Tibial artery (tissue), 4 donors: ENCODE data around the gene PTPN2.
A peak's percentile ranks its signal among the peaks of the same experiment; 100 is the strongest.

Source experiments
- DNase-seq, 2 donors: peaks; one replicate each; pipeline ENCODE4 v3.0.0-alpha.2; 2019
- H3K27ac ChIP-seq, 2 donors: fragments of 200-600 bp; sonication (generic) in 1 of 2; 1 replicate in 1 of 2; 2 replicates in 1 of 2; pipeline ENCODE4 v1.5.1; 2018 to 2019; ENCODE audit warnings: mild to moderate bottlenecking in 1 of 2
- H3K27me3 ChIP-seq, 2 donors: fragments of 200-600 bp; sonication (generic) in 1 of 2; one replicate each; pipeline versions ENCODE4 v1.5.1 to v1.6.0; 2016 to 2019
- H3K36me3 ChIP-seq, 3 donors: fragments of 200-600 bp; sonication (generic) in 2 of 3; one replicate each; pipeline ENCODE4 v1.5.1; 2016 to 2019; ENCODE audit warnings: mild to moderate bottlenecking in 2 of 3
- H3K4me1 ChIP-seq, 4 donors: fragments of 200-600 bp; sonication (generic) in 2 of 4; 1 replicate in 3 of 4; 2 replicates in 1 of 4; pipeline ENCODE4 v1.5.1; 2016 to 2019
- H3K4me3 ChIP-seq, 2 donors: fragments of 200-600 bp; sonication (generic) in 1 of 2; 1 replicate in 1 of 2; 2 replicates in 1 of 2; pipeline ENCODE4 v1.5.1; 2018 to 2019; ENCODE audit warnings: mild to moderate bottlenecking in 2 of 2
- H3K9me3 ChIP-seq, 3 donors: fragments of 200-600 bp; sonication (generic) in 1 of 3; one replicate each; pipeline ENCODE4 v1.5.1; 2016 to 2019
- CTCF ChIP-seq, 2 experiments: fragments of 200-600 bp in 1 of 2; fragments of 450-650 bp in 1 of 2; IDR thresholded peaks; one replicate each; pipeline ENCODE4 v1.5.1; 2017 to 2019; ENCODE audit warnings: antibody characterized with exemption in 2 of 2, mild to moderate bottlenecking in 1 of 2, moderate library complexity in 1 of 2
- intact Hi-C: fragments of 100-400 bp; cut with DNase I; formaldehyde crosslinking; loops from one replicate; pipeline ENCODE4 v1.15.0; 2023; ENCODE audit warnings: low total_unique reads

The PTPN2 gene

DNA sequence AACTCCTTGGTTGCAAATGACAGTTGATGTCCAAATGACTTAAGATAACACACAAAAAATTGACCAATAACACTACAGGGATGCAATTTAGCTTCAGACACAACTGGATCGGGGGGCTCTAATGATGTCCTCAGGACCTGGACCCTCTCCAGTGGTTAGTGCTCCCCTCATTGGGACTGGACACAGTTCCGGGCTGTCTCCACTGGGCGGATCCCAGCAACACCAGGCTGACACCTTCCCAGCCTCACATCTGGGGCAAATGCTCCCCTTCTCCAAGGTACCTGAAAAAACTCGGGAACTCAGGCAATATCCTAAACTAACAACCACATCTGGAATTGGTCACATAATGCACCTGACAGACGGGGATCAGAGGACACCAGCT lies 132.5 kb downstream of the PTPN2 start:
- H3K4me1 ChIP-seq: no peaks in the 10 kb centered on the region
- H3K9me3 ChIP-seq: no peaks in the 10 kb centered on the region
- TF ChIP-seq CTCF (IDR thresholded peaks at IDR 0.05): no peak
- no peaks in the 10 kb centered on the region for H3K36me3 ChIP-seq
- DNase-seq: peak in 1 of 2 donors; percentile 27
- no peaks in the 10 kb centered on the region for H3K27me3 ChIP-seq
- H3K27ac ChIP-seq: no peak overlapping the region
- intact Hi-C loops: no loop called here
- H3K4me3 ChIP-seq: no peak overlapping the region

DNA sequence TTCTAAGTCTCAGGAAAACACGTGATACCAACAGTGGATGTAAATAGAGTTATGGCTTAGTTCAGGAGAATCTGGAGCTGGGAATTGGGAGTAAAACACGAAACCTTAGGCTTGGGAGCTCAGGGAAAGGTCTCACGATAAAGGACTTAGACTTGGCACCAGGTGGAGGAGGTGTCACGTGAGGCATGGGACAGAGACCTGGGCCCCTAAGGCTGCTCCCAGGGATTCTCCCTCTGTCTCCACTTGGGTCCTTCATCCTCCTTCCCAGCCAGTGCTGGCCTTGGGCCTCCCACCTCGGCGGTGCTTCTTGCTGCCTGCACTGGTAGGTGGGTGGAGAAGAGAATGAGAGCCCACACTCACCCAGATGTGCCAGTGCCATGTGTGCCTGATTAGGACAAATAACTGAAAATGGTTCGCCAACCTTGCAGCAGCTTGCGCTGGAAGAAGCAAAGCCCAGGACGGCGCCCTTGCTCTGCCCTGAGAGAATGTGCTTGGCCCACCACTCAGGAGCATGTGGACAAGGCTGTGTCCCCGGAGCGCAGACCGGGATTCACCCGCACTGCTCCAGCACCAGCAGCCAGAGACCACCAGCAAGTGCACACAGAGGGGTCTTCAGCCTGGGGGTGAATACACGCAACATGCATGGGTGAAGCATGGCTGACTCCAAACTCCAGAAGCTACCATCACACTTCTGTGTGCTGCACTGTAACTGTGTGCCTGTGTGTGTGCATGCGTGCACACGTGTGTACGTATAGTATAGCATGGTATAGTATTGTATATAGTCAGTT lies 133.1 kb downstream of the PTPN2 start:
- Histone ChIP-seq H3K4me1 (no peaks in the 10 kb centered on the region), H3K27me3 (no peaks in the 10 kb centered on the region), H3K27ac (no peak overlapping the region), H3K36me3 (no peaks in the 10 kb centered on the region), H3K9me3 (no peaks in the 10 kb centered on the region), H3K4me3 (no peak overlapping the region)
- DNase-seq: no peak
- TF ChIP-seq CTCF (IDR thresholded peaks at IDR 0.05): no peak
- intact Hi-C loops: no loop called here

- H3K4me1 ChIP-seq: no peaks in the 10 kb centered on the region
- no peak for TF ChIP-seq CTCF (IDR thresholded peaks at IDR 0.05)
- no peaks in the 10 kb centered on the region for H3K27me3 ChIP-seq
- H3K36me3 ChIP-seq: no peaks in the 10 kb centered on the region
- intact Hi-C loops: no loop called here
- H3K9me3 ChIP-seq: no peaks in the 10 kb centered on the region
- no peak overlapping the region for H3K4me3 ChIP-seq
- no peak overlapping the region for H3K27ac ChIP-seq
- DNase-seq: no peak
Observed at GRCh38 chr18:12750076-12750714, 133.8 kb downstream of the PTPN2 start.

DNA sequence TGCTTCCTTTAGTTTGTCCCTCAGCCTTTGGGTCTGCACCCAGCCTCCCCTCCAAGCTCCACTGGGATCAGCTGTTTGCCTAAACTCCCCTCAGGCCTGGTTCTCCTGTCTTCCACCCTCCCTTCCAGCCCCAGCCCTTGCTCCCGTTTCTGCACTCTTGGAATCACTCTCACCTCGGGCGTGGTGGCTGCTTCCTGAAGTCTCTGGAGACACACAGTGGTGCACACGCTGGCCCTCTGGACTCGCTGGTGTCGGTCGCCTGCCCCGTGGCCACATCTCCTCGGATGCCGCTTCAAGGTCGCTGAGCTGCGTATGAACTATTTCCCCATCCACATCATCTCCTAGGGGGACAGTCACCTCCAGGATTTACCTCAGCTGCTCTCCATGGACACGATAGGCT lies 134.9 kb downstream of the PTPN2 start:
- no peaks in the 10 kb centered on the region for H3K4me1 ChIP-seq
- TF ChIP-seq CTCF (IDR thresholded peaks at IDR 0.05): no peak
- H3K27ac ChIP-seq: no peak overlapping the region
- intact Hi-C loops: no loop called here
- no peaks in the 10 kb centered on the region for H3K36me3 ChIP-seq
- DNase-seq: no peak
- H3K27me3 ChIP-seq: no peaks in the 10 kb centered on the region
- H3K4me3 ChIP-seq: no peak overlapping the region
- H3K9me3 ChIP-seq: no peaks in the 10 kb centered on the region

GRCh38 chr18:12748671-12749070 lies 135.4 kb downstream of the PTPN2 start:
- Histone ChIP-seq H3K36me3 (no peaks in the 10 kb centered on the region), H3K9me3 (no peaks in the 10 kb centered on the region), H3K27me3 (no peaks in the 10 kb centered on the region), H3K4me3 (no peak overlapping the region), H3K4me1 (no peaks in the 10 kb centered on the region), H3K27ac (no peak overlapping the region)
- TF ChIP-seq CTCF (IDR thresholded peaks at IDR 0.05): no peak
- no peak for DNase-seq
- intact Hi-C loops: no loop called here
